WTC11 (cell line): Measurements from ENCODE around the gene KDM5A. TPM values are rescaled to one million over a fixed set of nuclear protein-coding genes. Genes with fewer than 3 reads are reported as not detected.

Source experiments
- ATAC-seq: fragments of 200-7000 bp; cut with Tn5 transposase; 2 replicates; pipeline ENCODE4 v1.10.0; 2021; ENCODE audit warnings: mild to moderate bottlenecking, moderate library complexity
- CTCF ChIA-PET: fragments of 300-600 bp; sonication (Branson Sonifier 250); formaldehyde crosslinking; loops from one replicate; lab custom pipeline; 2021; ENCODE audit warnings: antibody characterized with exemption; lab: Charles Lee
- POLR2A ChIA-PET: fragments of 350-600 bp; sonication (Branson Sonifier 250); formaldehyde crosslinking; loops from one replicate; lab custom pipeline; 2021; ENCODE audit warnings: antibody characterized with exemption; lab: Charles Lee
- DNase-seq: peaks from one replicate; pipeline ENCODE4 v3.0.0; 2021; ENCODE audit warnings: low spot score
- H3K27ac Mint-ChIP-seq: 2 replicates; pipeline ENCODE4 v1.8.0; 2021; ENCODE audit warnings: mixed read lengths
- H3K27me3 Mint-ChIP-seq: 2 replicates; pipeline ENCODE4 v1.8.0; 2021; ENCODE audit warnings: low read depth, mild to moderate bottlenecking, moderate library complexity, mixed read lengths
- H3K36me3 Mint-ChIP-seq: 2 replicates; pipeline ENCODE4 v1.8.0; 2021; ENCODE audit warnings: mixed read lengths
- H3K4me1 Mint-ChIP-seq: 2 replicates; pipeline ENCODE4 v1.8.0; 2022; ENCODE audit warnings: mixed read lengths
- H3K4me3 Mint-ChIP-seq: 2 replicates; pipeline ENCODE4 v1.8.0; 2021; ENCODE audit warnings: mild to moderate bottlenecking, moderate library complexity, mixed read lengths
- H3K9me3 Mint-ChIP-seq: 2 replicates; pipeline ENCODE4 v1.8.0; 2021; ENCODE audit warnings: mixed read lengths
- ATF1 ChIP-seq: sonication (generic); formaldehyde crosslinking; IDR thresholded peaks from 2 replicates; pipeline ENCODE4 v1.8.1; 2023; ENCODE audit warnings: mild to moderate bottlenecking, moderate library complexity, missing genetic modification reagents
- HMGA2 ChIP-seq: fragments of 250-450 bp; sonication (Bioruptor Pico); IDR thresholded peaks from 2 replicates; pipeline ENCODE4 v1.4.0; 2021; ENCODE audit warnings: mild to moderate bottlenecking, moderate library complexity
- JUN ChIP-seq: sonication (generic); formaldehyde crosslinking; IDR thresholded peaks from 2 replicates; pipeline ENCODE4 v1.8.0; 2023; ENCODE audit warnings: mild to moderate bottlenecking, missing genetic modification reagents
- KAT7 ChIP-seq: sonication (generic); formaldehyde crosslinking; IDR thresholded peaks from 2 replicates; pipeline ENCODE4 v1.8.1; 2023; ENCODE audit warnings: missing genetic modification reagents, mild to moderate bottlenecking, borderline replicate concordance
- MYBL2 ChIP-seq: sonication (generic); formaldehyde crosslinking; IDR thresholded peaks from 2 replicates; pipeline ENCODE4 v1.8.1; 2023; ENCODE audit warnings: mild to moderate bottlenecking, moderate library complexity, missing genetic modification reagents
- NFE2L1 ChIP-seq: sonication (generic); formaldehyde crosslinking; IDR thresholded peaks from 2 replicates; pipeline ENCODE4 v1.8.1; 2023; ENCODE audit warnings: missing genetic modification reagents
- NR1H2 ChIP-seq: sonication (generic); formaldehyde crosslinking; IDR thresholded peaks from 2 replicates; pipeline ENCODE4 v1.9.0; 2021; ENCODE audit warnings: mild to moderate bottlenecking, moderate library complexity, missing genetic modification reagents
- RELA ChIP-seq: sonication (generic); formaldehyde crosslinking; IDR thresholded peaks from 2 replicates; pipeline ENCODE4 v1.8.1; 2022; ENCODE audit warnings: missing genetic modification reagents, mild to moderate bottlenecking, borderline replicate concordance
- SOX15 ChIP-seq: fragments of 250-450 bp; sonication (Bioruptor Pico); IDR thresholded peaks from 2 replicates; pipeline ENCODE4 v1.9.0; 2021; ENCODE audit warnings: mild to moderate bottlenecking
- SP1 ChIP-seq: sonication (generic); formaldehyde crosslinking; conservative IDR thresholded peaks from 2 replicates; pipeline ENCODE4 v1.8.1; 2022; ENCODE audit warnings: missing genetic modification reagents
- TCF7 ChIP-seq: sonication (generic); formaldehyde crosslinking; IDR thresholded peaks from 2 replicates; pipeline ENCODE4 v1.8.0; 2022; ENCODE audit warnings: mild to moderate bottlenecking, low read depth, missing genetic modification reagents, moderate library complexity
- ZBTB21 ChIP-seq: sonication (generic); formaldehyde crosslinking; IDR thresholded peaks from 2 replicates; pipeline ENCODE4 v1.8.1; 2023; ENCODE audit warnings: mild to moderate bottlenecking, missing genetic modification reagents, borderline replicate concordance
- ZNF423 ChIP-seq: fragments of 250-450 bp; sonication (Bioruptor Pico); IDR thresholded peaks from 2 replicates; pipeline ENCODE4 v2.1.2; 2022; ENCODE audit warnings: mild to moderate bottlenecking, moderate library complexity
- total RNA-seq: library from RNA; stranded (reverse); gene quantifications from 3 replicates; pipeline ENCODE4 v1.2.3, GENCODE V29; 2021
- TF ChIP-seq, protein P1 (sequence below): sonication (generic); formaldehyde crosslinking; IDR thresholded peaks from 2 replicates; pipeline ENCODE4 v1.8.0; 2023; ENCODE audit warnings: missing genetic modification reagents
- TF ChIP-seq, protein P2 (sequence below): sonication (generic); formaldehyde crosslinking; IDR thresholded peaks from 2 replicates; pipeline ENCODE4 v1.8.1; 2023; ENCODE audit warnings: mild to moderate bottlenecking, missing genetic modification reagents, moderate library complexity
- TF ChIP-seq, protein P3 (sequence below): fragments of 250-450 bp; sonication (Bioruptor Pico); IDR thresholded peaks from 2 replicates; pipeline ENCODE4 v1.8.0; 2021; ENCODE audit warnings: mild to moderate bottlenecking
- TF ChIP-seq, protein P4 (sequence below): fragments of 200-600 bp; IDR thresholded peaks from 2 replicates; pipeline ENCODE4 v1.8.0; 2022; ENCODE audit warnings: antibody characterized with exemption
- TF ChIP-seq, protein P5 (sequence below): fragments of 250-450 bp; sonication (Bioruptor Pico); IDR thresholded peaks from 2 replicates; pipeline ENCODE4 v1.9.0; 2021; ENCODE audit warnings: mild to moderate bottlenecking
- TF ChIP-seq, protein P6 (sequence below): sonication (generic); formaldehyde crosslinking; IDR thresholded peaks from 2 replicates; pipeline ENCODE4 v1.8.1; 2023; ENCODE audit warnings: mild to moderate bottlenecking, missing genetic modification reagents
- TF ChIP-seq, protein P7 (sequence below): fragments of 250-450 bp; sonication (Bioruptor Pico); conservative IDR thresholded peaks from 2 replicates; pipeline ENCODE4 v1.9.0; 2021; ENCODE audit warnings: mild to moderate bottlenecking

The KDM5A gene
- total RNA-seq, 1 experiment from 2014 or later = 57.6 TPM

DNA sequence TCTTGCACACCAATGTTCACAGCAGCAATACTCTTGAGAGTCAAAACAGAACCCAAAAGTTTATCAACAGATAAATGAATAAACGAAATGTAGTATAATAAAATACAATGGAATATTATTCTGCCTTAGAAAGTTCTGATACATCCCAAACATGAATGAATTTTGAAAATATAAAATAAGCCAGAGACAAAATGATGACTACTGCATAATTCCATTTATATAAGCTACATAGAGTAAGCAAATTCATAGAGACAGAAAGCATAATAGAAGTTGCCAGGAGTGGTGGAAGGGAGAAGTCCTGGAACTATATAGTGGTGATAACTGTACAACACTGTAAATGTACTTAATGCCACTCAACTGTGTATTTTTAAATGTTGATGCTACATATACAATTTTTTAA lies 21.1 kb downstream of the KDM5A start:
- H3K27me3 Mint-ChIP-seq = no peaks in the 10 kb centered on the region
- no peaks in the 10 kb centered on the region for H3K4me1 Mint-ChIP-seq
- no peak overlapping the region for H3K27ac Mint-ChIP-seq
- H3K4me3 Mint-ChIP-seq = no peak overlapping the region
- ChIA-PET POLR2A (no interaction called here), CTCF (no interaction called here)
- TF ChIP-seq ZBTB21 (CRISPR knock-in tag) (no peak), KAT7 (no peak), NFE2L1 (CRISPR knock-in tag) (no peak), ZNF423 (CRISPR knock-in tag) (no peak), RELA (CRISPR knock-in tag) (no peak), MYBL2 (CRISPR knock-in tag) (no peak), TCF7 (CRISPR knock-in tag) (no peak)
- TF ChIP-seq, protein P1, sequence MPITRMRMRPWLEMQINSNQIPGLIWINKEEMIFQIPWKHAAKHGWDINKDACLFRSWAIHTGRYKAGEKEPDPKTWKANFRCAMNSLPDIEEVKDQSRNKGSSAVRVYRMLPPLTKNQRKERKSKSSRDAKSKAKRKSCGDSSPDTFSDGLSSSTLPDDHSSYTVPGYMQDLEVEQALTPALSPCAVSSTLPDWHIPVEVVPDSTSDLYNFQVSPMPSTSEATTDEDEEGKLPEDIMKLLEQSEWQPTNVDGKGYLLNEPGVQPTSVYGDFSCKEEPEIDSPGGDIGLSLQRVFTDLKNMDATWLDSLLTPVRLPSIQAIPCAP (CRISPR knock-in tag) = no peak
- TF ChIP-seq, protein P2, sequence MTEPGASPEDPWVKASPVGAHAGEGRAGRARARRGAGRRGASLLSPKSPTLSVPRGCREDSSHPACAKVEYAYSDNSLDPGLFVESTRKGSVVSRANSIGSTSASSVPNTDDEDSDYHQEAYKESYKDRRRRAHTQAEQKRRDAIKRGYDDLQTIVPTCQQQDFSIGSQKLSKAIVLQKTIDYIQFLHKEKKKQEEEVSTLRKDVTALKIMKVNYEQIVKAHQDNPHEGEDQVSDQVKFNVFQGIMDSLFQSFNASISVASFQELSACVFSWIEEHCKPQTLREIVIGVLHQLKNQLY = no peak
- TF ChIP-seq, protein P3, sequence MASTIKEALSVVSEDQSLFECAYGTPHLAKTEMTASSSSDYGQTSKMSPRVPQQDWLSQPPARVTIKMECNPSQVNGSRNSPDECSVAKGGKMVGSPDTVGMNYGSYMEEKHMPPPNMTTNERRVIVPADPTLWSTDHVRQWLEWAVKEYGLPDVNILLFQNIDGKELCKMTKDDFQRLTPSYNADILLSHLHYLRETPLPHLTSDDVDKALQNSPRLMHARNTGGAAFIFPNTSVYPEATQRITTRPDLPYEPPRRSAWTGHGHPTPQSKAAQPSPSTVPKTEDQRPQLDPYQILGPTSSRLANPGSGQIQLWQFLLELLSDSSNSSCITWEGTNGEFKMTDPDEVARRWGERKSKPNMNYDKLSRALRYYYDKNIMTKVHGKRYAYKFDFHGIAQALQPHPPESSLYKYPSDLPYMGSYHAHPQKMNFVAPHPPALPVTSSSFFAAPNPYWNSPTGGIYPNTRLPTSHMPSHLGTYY (CRISPR knock-in tag) = no peak
- TF ChIP-seq, protein P4, sequence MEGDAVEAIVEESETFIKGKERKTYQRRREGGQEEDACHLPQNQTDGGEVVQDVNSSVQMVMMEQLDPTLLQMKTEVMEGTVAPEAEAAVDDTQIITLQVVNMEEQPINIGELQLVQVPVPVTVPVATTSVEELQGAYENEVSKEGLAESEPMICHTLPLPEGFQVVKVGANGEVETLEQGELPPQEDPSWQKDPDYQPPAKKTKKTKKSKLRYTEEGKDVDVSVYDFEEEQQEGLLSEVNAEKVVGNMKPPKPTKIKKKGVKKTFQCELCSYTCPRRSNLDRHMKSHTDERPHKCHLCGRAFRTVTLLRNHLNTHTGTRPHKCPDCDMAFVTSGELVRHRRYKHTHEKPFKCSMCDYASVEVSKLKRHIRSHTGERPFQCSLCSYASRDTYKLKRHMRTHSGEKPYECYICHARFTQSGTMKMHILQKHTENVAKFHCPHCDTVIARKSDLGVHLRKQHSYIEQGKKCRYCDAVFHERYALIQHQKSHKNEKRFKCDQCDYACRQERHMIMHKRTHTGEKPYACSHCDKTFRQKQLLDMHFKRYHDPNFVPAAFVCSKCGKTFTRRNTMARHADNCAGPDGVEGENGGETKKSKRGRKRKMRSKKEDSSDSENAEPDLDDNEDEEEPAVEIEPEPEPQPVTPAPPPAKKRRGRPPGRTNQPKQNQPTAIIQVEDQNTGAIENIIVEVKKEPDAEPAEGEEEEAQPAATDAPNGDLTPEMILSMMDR = no peak
- TF ChIP-seq, protein P5, sequence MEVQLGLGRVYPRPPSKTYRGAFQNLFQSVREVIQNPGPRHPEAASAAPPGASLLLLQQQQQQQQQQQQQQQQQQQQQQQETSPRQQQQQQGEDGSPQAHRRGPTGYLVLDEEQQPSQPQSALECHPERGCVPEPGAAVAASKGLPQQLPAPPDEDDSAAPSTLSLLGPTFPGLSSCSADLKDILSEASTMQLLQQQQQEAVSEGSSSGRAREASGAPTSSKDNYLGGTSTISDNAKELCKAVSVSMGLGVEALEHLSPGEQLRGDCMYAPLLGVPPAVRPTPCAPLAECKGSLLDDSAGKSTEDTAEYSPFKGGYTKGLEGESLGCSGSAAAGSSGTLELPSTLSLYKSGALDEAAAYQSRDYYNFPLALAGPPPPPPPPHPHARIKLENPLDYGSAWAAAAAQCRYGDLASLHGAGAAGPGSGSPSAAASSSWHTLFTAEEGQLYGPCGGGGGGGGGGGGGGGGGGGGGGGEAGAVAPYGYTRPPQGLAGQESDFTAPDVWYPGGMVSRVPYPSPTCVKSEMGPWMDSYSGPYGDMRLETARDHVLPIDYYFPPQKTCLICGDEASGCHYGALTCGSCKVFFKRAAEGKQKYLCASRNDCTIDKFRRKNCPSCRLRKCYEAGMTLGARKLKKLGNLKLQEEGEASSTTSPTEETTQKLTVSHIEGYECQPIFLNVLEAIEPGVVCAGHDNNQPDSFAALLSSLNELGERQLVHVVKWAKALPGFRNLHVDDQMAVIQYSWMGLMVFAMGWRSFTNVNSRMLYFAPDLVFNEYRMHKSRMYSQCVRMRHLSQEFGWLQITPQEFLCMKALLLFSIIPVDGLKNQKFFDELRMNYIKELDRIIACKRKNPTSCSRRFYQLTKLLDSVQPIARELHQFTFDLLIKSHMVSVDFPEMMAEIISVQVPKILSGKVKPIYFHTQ (CRISPR knock-in tag) = no peak
- DNase-seq = no peak
- peaks cover 34% of the 10 kb centered on the region for H3K9me3 Mint-ChIP-seq
- peaks cover 85% of the 10 kb centered on the region for H3K36me3 Mint-ChIP-seq
- no peak for ATAC-seq

DNA sequence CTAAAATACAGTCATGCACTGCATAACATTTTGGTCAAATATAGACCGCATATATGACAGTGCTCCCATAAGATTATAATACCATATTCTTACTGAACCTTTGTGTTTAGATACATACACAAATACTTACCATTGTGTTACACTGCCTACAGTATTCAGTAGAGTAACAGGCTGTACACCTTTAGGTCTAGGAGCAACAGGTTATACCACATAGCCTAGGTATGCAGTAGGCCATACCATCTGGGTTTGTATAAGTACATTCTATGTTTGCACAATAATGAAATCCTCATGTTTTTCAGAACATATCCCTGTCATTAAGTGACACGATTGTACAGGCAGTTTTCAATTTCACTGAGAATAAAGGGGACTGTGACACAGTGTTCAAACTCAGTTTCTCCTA lies 22.3 kb downstream of the KDM5A start:
- Mint-ChIP-seq H3K36me3 (peaks cover 85% of the 10 kb centered on the region), H3K9me3 (peaks cover 26% of the 10 kb centered on the region), H3K4me1 (no peaks in the 10 kb centered on the region), H3K27ac (no peak overlapping the region), H3K27me3 (no peaks in the 10 kb centered on the region), H3K4me3 (no peak overlapping the region)
- CTCF ChIA-PET = no interaction called here
- no peak for DNase-seq
- TF ChIP-seq ATF1 (CRISPR knock-in tag) = no peak
- no peak for TF ChIP-seq SOX15
- no peak for TF ChIP-seq HMGA2
- no peak for TF ChIP-seq NR1H2
- TF ChIP-seq, protein P6, sequence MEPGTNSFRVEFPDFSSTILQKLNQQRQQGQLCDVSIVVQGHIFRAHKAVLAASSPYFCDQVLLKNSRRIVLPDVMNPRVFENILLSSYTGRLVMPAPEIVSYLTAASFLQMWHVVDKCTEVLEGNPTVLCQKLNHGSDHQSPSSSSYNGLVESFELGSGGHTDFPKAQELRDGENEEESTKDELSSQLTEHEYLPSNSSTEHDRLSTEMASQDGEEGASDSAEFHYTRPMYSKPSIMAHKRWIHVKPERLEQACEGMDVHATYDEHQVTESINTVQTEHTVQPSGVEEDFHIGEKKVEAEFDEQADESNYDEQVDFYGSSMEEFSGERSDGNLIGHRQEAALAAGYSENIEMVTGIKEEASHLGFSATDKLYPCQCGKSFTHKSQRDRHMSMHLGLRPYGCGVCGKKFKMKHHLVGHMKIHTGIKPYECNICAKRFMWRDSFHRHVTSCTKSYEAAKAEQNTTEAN (CRISPR knock-in tag) = no peak
- TF ChIP-seq SP1 (CRISPR knock-in tag) = no peak
- TF ChIP-seq, protein P1 (CRISPR knock-in tag) = no peak
- TF ChIP-seq, protein P7, sequence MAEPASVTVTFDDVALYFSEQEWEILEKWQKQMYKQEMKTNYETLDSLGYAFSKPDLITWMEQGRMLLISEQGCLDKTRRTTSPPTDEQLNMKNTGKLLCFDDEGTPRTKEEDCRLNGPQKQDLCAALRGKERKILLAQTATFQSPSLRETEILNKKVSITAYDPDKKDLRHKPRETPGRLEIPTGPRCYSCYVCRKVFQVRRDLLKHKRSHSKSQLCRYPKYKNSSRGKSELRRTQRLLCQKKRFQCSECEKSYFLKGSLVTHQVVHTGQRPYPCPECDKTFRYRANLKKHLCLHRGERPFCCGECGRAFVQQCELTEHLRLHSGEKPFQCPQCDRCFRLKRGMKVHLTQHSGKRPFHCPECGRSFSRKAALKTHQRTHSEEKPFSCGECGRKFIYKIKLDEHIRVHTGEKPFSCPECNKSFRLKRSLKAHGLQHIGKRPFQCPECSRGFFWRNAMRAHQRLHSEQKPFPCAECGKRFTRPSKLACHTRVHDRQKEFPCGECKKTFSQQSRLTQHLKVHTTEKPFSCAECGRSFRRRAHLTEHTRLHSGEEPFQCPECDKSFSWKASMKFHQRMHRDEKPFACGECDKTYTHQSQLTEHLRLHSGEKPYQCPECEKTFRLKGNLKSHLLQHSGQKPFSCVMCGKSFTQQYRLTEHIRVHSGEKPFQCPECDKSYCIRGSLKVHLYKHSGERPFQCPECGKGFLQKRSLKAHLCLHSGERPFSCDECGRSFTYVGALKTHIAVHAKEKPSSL (CRISPR knock-in tag) = no peak
- TF ChIP-seq JUN (CRISPR knock-in tag) = no peak
- ATAC-seq = no peak
- POLR2A ChIA-PET = no interaction called here
